Astrocyte (in vitro differentiated cells and primary cell): Measurements from ENCODE around the gene ADSS1. TPM values are rescaled to one million over a fixed set of nuclear protein-coding genes. Genes with fewer than 3 reads are reported as not detected.

Experiments
- DNase-seq: peaks from one replicate; pipeline ENCODE4 v3.0.0-alpha.2; 2010; ENCODE audit warnings: low read depth
- FAIRE-seq: peaks from 2 replicates; lab custom pipeline; 2011; peaks lifted over from hg19 to GRCh38; lab: Jason Lieb, UNC
- H2AFZ ChIP-seq: 2 replicates; pipeline ENCODE4 v1.6.0; 2012; ENCODE audit warnings: low read depth, low read length, inconsistent platforms
- H3K27ac ChIP-seq: 2 replicates; pipeline ENCODE4 v1.5.1; 2011; ENCODE audit warnings: low read depth, low read length, inconsistent platforms
- H3K27me3 ChIP-seq: 2 replicates; pipeline ENCODE4 v1.6.0; 2011; ENCODE audit warnings: low read length, inconsistent platforms; ENCODE audit not compliant: insufficient read depth
- H3K36me3 ChIP-seq: 2 replicates; pipeline ENCODE4 v1.5.1; 2011; ENCODE audit warnings: low read length, inconsistent platforms; ENCODE audit not compliant: insufficient read depth
- H3K4me1 ChIP-seq: 2 replicates; pipeline ENCODE4 v1.5.1; 2011; ENCODE audit warnings: low read length, inconsistent platforms; ENCODE audit not compliant: insufficient read depth
- H3K4me2 ChIP-seq: 2 replicates; pipeline ENCODE4 v1.6.0; 2012; ENCODE audit warnings: low read length, inconsistent platforms
- H3K4me3 ChIP-seq: 2 replicates; pipeline ENCODE4 v1.5.1; 2011; ENCODE audit warnings: low read depth, mild to moderate bottlenecking, low read length, inconsistent platforms; ENCODE audit not compliant: insufficient read depth
- H3K79me2 ChIP-seq: 2 replicates; pipeline ENCODE4 v1.6.0; 2012; ENCODE audit warnings: mild to moderate bottlenecking, low read length, inconsistent platforms; ENCODE audit not compliant: insufficient read depth
- H3K9ac ChIP-seq: 2 replicates; pipeline ENCODE4 v1.6.0; 2012; ENCODE audit warnings: mild to moderate bottlenecking, low read length, inconsistent platforms
- H3K9me3 ChIP-seq: 2 replicates; pipeline ENCODE4 v1.5.1; 2012; ENCODE audit warnings: low read depth, mild to moderate bottlenecking, low read length, inconsistent platforms; ENCODE audit not compliant: insufficient read depth
- H4K20me1 ChIP-seq: 2 replicates; pipeline ENCODE4 v1.6.0; 2012; ENCODE audit warnings: low read length, inconsistent platforms; ENCODE audit not compliant: insufficient read depth
- H3K27ac Mint-ChIP-seq: one replicate; pipeline ENCODE4 v1.8.0; 2021; ENCODE audit warnings: mild to moderate bottlenecking, mixed read lengths; ENCODE audit not compliant: unreplicated experiment
- H3K27me3 Mint-ChIP-seq: one replicate; pipeline ENCODE4 v1.8.0; 2021; ENCODE audit warnings: low read depth, mixed read lengths; ENCODE audit not compliant: unreplicated experiment
- H3K36me3 Mint-ChIP-seq: one replicate; pipeline ENCODE4 v1.8.0; 2021; ENCODE audit warnings: low read depth, mixed read lengths; ENCODE audit not compliant: unreplicated experiment
- H3K4me1 Mint-ChIP-seq: one replicate; pipeline ENCODE4 v1.8.0; 2021; ENCODE audit warnings: low read depth, mixed read lengths; ENCODE audit not compliant: unreplicated experiment
- H3K4me3 Mint-ChIP-seq: one replicate; pipeline ENCODE4 v1.8.0; 2021; ENCODE audit warnings: mild to moderate bottlenecking, moderate library complexity, mixed read lengths; ENCODE audit not compliant: unreplicated experiment
- H3K9me3 Mint-ChIP-seq: one replicate; pipeline ENCODE4 v1.8.0; 2021; ENCODE audit warnings: mild to moderate bottlenecking, mixed read lengths; ENCODE audit not compliant: unreplicated experiment
- CTCF ChIP-seq: IDR thresholded peaks from 2 replicates; pipeline ENCODE4 v1.5.1; 2011; ENCODE audit warnings: low read depth, mild to moderate bottlenecking, inconsistent platforms, low read length, moderate library complexity; ENCODE audit not compliant: insufficient read depth
- EZH2 ChIP-seq: IDR thresholded peaks from 2 replicates; pipeline ENCODE4 v1.6.1; 2012; ENCODE audit warnings: mild to moderate bottlenecking, low read length, inconsistent platforms; ENCODE audit not compliant: insufficient read depth
- total RNA-seq: library from RNA; stranded (reverse); gene quantifications from 2 replicates; pipeline ENCODE4 v1.2.1, GENCODE V29; 2021

The ADSS1 gene
- total RNA-seq, 1 donor from 2014 or later: 4.4 TPM

DNA sequence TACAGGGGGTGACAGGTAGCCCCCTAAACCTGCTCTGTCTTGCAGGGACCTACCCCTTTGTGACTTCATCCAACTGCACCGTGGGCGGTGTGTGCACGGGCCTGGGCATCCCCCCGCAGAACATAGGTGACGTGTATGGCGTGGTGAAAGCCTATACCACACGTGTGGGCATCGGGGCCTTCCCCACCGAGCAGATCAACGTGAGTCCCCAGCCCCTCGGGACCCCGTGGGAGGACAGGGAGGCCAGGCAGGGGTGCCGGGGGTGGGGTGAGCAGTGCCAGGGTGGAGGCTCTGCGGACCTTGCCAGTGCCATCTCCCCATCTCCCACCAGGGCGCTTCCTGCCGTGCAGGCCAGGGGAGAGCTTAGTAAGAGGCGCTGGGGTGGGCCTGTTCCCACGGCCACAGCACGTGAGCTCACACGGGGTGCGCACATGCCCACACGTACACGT, 17.8 kb downstream of the ADSS1 start:
- Histone ChIP-seq H3K36me3 (no peaks in the 10 kb centered on the region), H4K20me1 (no peaks in the 10 kb centered on the region), H3K4me3 (no peak overlapping the region), H3K9ac (no peak overlapping the region), H3K27ac (no peak overlapping the region), H3K4me2 (no peak overlapping the region), H3K4me1 (peaks cover 4% of the 10 kb centered on the region), H3K9me3 (no peaks in the 10 kb centered on the region), H3K27me3 (no peaks in the 10 kb centered on the region), H2AFZ (no peak overlapping the region), H3K79me2 (no peaks in the 10 kb centered on the region)
- Mint-ChIP-seq H3K27me3 (peaks cover 3% of the 10 kb centered on the region), H3K27ac (no peak overlapping the region), H3K36me3 (peaks cover 3% of the 10 kb centered on the region), H3K4me1 (peaks cover 14% of the 10 kb centered on the region), H3K9me3 (no peaks in the 10 kb centered on the region), H3K4me3 (no peak overlapping the region)
- no peak for FAIRE-seq
- TF ChIP-seq CTCF: no peak
- no peak for TF ChIP-seq EZH2
- DNase-seq: no peak

DNA sequence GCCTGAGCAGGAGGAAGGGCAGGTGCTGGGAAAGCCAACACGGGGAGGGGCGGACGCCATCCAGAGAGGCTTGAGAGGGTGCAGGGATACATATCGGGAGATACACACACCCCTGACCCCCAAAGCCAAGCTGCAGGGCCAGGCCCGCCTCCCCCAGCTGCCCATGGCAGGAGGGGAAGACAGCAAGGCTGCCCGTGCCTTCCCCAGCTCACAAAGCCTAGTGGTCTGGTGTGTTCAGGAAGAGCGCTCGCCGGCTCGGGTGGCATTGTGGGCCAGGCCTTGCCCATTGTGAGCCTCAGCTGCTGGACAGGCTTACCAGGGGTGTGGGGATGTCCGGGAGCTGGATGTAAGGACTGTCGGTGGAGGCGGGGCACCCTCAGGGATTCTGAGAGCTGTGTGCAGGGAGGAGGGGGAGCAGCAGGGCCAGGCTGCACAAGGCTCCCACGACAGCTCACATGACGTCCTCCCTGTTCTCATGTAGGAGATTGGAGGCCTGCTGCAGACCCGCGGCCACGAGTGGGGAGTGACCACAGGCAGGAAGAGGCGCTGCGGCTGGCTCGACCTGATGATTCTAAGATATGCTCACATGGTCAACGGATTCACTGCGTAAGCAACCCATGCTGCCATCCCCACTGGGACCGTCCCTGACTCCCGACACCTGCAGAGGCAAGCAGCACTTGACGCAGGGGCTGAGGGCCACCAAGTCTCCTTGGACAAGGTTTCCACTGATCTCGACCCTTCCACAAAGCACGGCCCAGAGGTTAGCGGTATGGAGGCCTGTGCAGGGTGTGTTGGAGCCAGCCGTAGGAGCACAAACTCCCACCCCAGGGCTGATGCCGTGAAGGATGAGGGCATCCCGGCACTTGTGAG, 18.8 kb downstream of the ADSS1 start:
- Histone ChIP-seq H2AFZ (no peak overlapping the region), H3K9me3 (no peaks in the 10 kb centered on the region), H3K27ac (no peak overlapping the region), H3K27me3 (no peaks in the 10 kb centered on the region), H4K20me1 (no peaks in the 10 kb centered on the region), H3K4me1 (peaks cover 4% of the 10 kb centered on the region), H3K36me3 (no peaks in the 10 kb centered on the region), H3K9ac (no peak overlapping the region), H3K4me3 (no peak overlapping the region), H3K4me2 (no peak overlapping the region), H3K79me2 (no peaks in the 10 kb centered on the region)
- Mint-ChIP-seq H3K27me3 (peaks cover 3% of the 10 kb centered on the region), H3K36me3 (peaks cover 3% of the 10 kb centered on the region), H3K27ac (peak overlapping the region; percentile 75), H3K9me3 (no peaks in the 10 kb centered on the region), H3K4me1 (peaks cover 14% of the 10 kb centered on the region), H3K4me3 (no peak overlapping the region)
- no peak for TF ChIP-seq EZH2
- no peak for TF ChIP-seq CTCF
- DNase-seq (no peak), FAIRE-seq (no peak)
